Hepatocyte (in vitro differentiated cells): ENCODE measurements around the gene ITPRIPL1.

ENCODE experiments used
- EZH2 ChIP-seq: fragments of 200-600 bp; sonication (generic); IDR thresholded peaks from 2 replicates; pipeline ENCODE4 v1.6.1; 2016; ENCODE audit warnings: antibody characterized with exemption, mild to moderate bottlenecking, borderline replicate concordance
- TF ChIP-seq, protein P1 (sequence below): fragments of 200-600 bp; sonication (generic); IDR thresholded peaks from 2 replicates; pipeline ENCODE4 v1.5.1; 2016; ENCODE audit warnings: antibody characterized with exemption, mild to moderate bottlenecking; ENCODE audit not compliant: poor library complexity

DNA sequence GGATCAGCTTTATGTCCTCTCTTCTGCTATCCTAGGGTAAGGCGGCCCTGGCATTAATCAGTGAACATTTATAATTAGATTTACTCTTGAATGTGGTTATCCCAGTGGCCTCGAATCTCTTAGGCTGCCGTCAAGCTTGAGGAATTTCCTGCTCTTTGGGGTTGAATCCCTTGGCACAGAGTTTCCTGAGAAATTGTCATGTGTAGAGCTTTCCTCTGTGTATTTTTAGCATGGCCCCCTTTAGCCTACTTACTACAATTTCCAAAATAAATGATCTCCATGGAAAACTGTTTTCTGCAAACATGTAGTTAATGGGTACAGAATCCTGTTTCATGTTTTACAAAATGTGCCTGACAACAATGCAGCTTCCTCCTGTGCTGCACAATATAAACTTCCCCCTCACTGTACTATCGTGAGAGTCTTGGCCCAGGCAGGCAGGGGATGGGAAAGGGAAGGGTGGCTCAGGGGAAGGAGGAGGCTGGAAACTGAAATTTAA is 28.5 kb downstream of the ITPRIPL1 start:
- TF ChIP-seq, protein P1, sequence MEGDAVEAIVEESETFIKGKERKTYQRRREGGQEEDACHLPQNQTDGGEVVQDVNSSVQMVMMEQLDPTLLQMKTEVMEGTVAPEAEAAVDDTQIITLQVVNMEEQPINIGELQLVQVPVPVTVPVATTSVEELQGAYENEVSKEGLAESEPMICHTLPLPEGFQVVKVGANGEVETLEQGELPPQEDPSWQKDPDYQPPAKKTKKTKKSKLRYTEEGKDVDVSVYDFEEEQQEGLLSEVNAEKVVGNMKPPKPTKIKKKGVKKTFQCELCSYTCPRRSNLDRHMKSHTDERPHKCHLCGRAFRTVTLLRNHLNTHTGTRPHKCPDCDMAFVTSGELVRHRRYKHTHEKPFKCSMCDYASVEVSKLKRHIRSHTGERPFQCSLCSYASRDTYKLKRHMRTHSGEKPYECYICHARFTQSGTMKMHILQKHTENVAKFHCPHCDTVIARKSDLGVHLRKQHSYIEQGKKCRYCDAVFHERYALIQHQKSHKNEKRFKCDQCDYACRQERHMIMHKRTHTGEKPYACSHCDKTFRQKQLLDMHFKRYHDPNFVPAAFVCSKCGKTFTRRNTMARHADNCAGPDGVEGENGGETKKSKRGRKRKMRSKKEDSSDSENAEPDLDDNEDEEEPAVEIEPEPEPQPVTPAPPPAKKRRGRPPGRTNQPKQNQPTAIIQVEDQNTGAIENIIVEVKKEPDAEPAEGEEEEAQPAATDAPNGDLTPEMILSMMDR: no peak
- TF ChIP-seq EZH2: no peak
